Measurements from ENCODE around the gene ATP5PO. TPM values are rescaled to one million over a fixed set of nuclear protein-coding genes. Genes with fewer than 3 reads are reported as not detected.
"Not testable (repeated sequence)": the region's sequence is repeated elsewhere in the genome, so short reads cannot be mapped to it uniquely, and the experiment has no call there.

The ATP5PO gene
- total RNA-seq, 1 experiment from 2014 or later, result 254 TPM

GRCh38 chr21:33871171-33871570 lies 44.4 kb downstream of the ATP5PO start:
- BruUV-seq (replicated peaks), result no TSS peak
- no peaks in the 10 kb centered on the region for H3K27me3 ChIP-seq (replicated peaks; ENCODE audit: insufficient read depth, low read depth, low read length, poor library complexity)
- H3K4me3 ChIP-seq (ENCODE audit: low read depth, low read length, poor library complexity, severe bottlenecking), result no peak overlapping the region
- no peaks in the 10 kb centered on the region for H3K4me1 ChIP-seq (ENCODE audit: insufficient read depth, low read length, poor library complexity, severe bottlenecking)
- intact Hi-C loops (cut with micrococcal nuclease; ENCODE audit: unreplicated experiment), result no loop called here
- TF ChIP-seq CTCF (conservative IDR thresholded peaks at IDR 0.05; ENCODE audit: low read depth, low read length) (no peak), EZH2 (IDR thresholded peaks at IDR 0.05; ENCODE audit: borderline replicate concordance, low read depth, low read length, poor library complexity, severe bottlenecking) (no peak)
- no peak overlapping the region for H3K27ac ChIP-seq (ENCODE audit: low read depth, low read length, poor library complexity, severe bottlenecking)
- no peaks in the 10 kb centered on the region for H3K36me3 ChIP-seq (ENCODE audit: insufficient read depth, low read length, poor library complexity, severe bottlenecking)
- no peaks in the 10 kb centered on the region for H3K9me3 ChIP-seq (ENCODE audit: low read depth, low read length, poor library complexity, severe bottlenecking)
- ChIA-PET POLR2A (ENCODE audit: low non-redundant PET) (no interaction called here), CTCF (no interaction called here)
- no peak for DNase-seq (ENCODE audit: low spot score)

- Histone ChIP-seq H3K4me1 (ENCODE audit: insufficient read depth, low read length, poor library complexity, severe bottlenecking) (no peaks in the 10 kb centered on the region), H3K36me3 (ENCODE audit: insufficient read depth, low read length, poor library complexity, severe bottlenecking) (no peaks in the 10 kb centered on the region), H3K27me3 (replicated peaks; ENCODE audit: insufficient read depth, low read depth, low read length, poor library complexity) (no peaks in the 10 kb centered on the region), H3K27ac (ENCODE audit: low read depth, low read length, poor library complexity, severe bottlenecking) (no peak overlapping the region), H3K4me3 (ENCODE audit: low read depth, low read length, poor library complexity, severe bottlenecking) (no peak overlapping the region), H3K9me3 (ENCODE audit: low read depth, low read length, poor library complexity, severe bottlenecking) (no peaks in the 10 kb centered on the region)
- POLR2A ChIA-PET (ENCODE audit: low non-redundant PET), result no interaction called here
- CTCF ChIA-PET, result no interaction called here
- no TSS peak for BruUV-seq (replicated peaks)
- TF ChIP-seq CTCF (conservative IDR thresholded peaks at IDR 0.05; ENCODE audit: low read depth, low read length), result no peak
- no peak for TF ChIP-seq EZH2 (IDR thresholded peaks at IDR 0.05; ENCODE audit: borderline replicate concordance, low read depth, low read length, poor library complexity, severe bottlenecking)
- no peak for DNase-seq (ENCODE audit: low spot score)
- intact Hi-C loops (cut with micrococcal nuclease; ENCODE audit: unreplicated experiment), result no loop called here
These were observed 44.8 kb downstream of the ATP5PO start for GRCh38 chr21:33870768-33871167.

- intact Hi-C loops (cut with micrococcal nuclease; ENCODE audit: unreplicated experiment), result no loop called here
- no peaks in the 10 kb centered on the region for H3K4me1 ChIP-seq (ENCODE audit: insufficient read depth, low read length, poor library complexity, severe bottlenecking)
- no TSS peak for BruUV-seq (replicated peaks)
- ChIA-PET CTCF (no interaction called here), POLR2A (ENCODE audit: low non-redundant PET) (no interaction called here)
- no peaks in the 10 kb centered on the region for H3K9me3 ChIP-seq (ENCODE audit: low read depth, low read length, poor library complexity, severe bottlenecking)
- no peak for DNase-seq (ENCODE audit: low spot score)
- no peak for TF ChIP-seq EZH2 (IDR thresholded peaks at IDR 0.05; ENCODE audit: borderline replicate concordance, low read depth, low read length, poor library complexity, severe bottlenecking)
- no peak for TF ChIP-seq CTCF (conservative IDR thresholded peaks at IDR 0.05; ENCODE audit: low read depth, low read length)
- no peaks in the 10 kb centered on the region for H3K36me3 ChIP-seq (ENCODE audit: insufficient read depth, low read length, poor library complexity, severe bottlenecking)
- H3K4me3 ChIP-seq (ENCODE audit: low read depth, low read length, poor library complexity, severe bottlenecking), result no peak overlapping the region
- H3K27ac ChIP-seq (ENCODE audit: low read depth, low read length, poor library complexity, severe bottlenecking), result no peak overlapping the region
- H3K27me3 ChIP-seq (replicated peaks; ENCODE audit: insufficient read depth, low read depth, low read length, poor library complexity), result no peaks in the 10 kb centered on the region
These were observed 45.7 kb downstream of the ATP5PO start for GRCh38 chr21:33869873-33870272.

GRCh38 chr21:33867868-33868267 lies 47.7 kb downstream of the ATP5PO start:
- BruUV-seq (replicated peaks); intact Hi-C loops (cut with micrococcal nuclease; ENCODE audit: unreplicated experiment); H3K27ac ChIP-seq (ENCODE audit: low read depth, low read length, poor library complexity, severe bottlenecking); POLR2A ChIA-PET (ENCODE audit: low non-redundant PET); DNase-seq (ENCODE audit: low spot score); H3K27me3 ChIP-seq (replicated peaks; ENCODE audit: insufficient read depth, low read depth, low read length, poor library complexity); H3K4me1 ChIP-seq (ENCODE audit: insufficient read depth, low read length, poor library complexity, severe bottlenecking); H3K4me3 ChIP-seq (ENCODE audit: low read depth, low read length, poor library complexity, severe bottlenecking); H3K9me3 ChIP-seq (ENCODE audit: low read depth, low read length, poor library complexity, severe bottlenecking); H3K36me3 ChIP-seq (ENCODE audit: insufficient read depth, low read length, poor library complexity, severe bottlenecking): not testable (repeated sequence)
- CTCF ChIA-PET, result interaction anchor here (0.7 kb wide), 1 partner anchor 23 kb away, joined by 3 read pairs; no protein-coding TSS in a partner anchor

Data from A673 (cell line).